Measurements from ENCODE around the gene KIF5C.
"Not testable (repeated sequence)": the region's sequence is repeated elsewhere in the genome, so short reads cannot be mapped to it uniquely, and the experiment has no call there.

KIF5C gene

GRCh38 chr2:148848146-148848545, 26.9 kb upstream of the KIF5C start:
- no peak for TF ChIP-seq CTCF (IDR thresholded peaks at IDR 0.05; ENCODE audit: unreplicated experiment in 3 of 3)
- H3K4me3 Mint-ChIP-seq, result no peak overlapping the region
- no peaks in the 10 kb centered on the region for H3K27me3 Mint-ChIP-seq (ENCODE audit: low read depth)
- no peaks in the 10 kb centered on the region for H3K36me3 Mint-ChIP-seq (ENCODE audit: low read depth)
- H3K27ac Mint-ChIP-seq, result no peak overlapping the region
- no peaks in the 10 kb centered on the region for H3K4me1 Mint-ChIP-seq
- H3K9me3 Mint-ChIP-seq, result peaks cover 24% of the 10 kb centered on the region

- H3K27me3 Mint-ChIP-seq (ENCODE audit: low read depth), result peaks cover 3% of the 10 kb centered on the region
- H3K4me3 Mint-ChIP-seq, result no peak overlapping the region
- peaks cover 4% of the 10 kb centered on the region for H3K9me3 Mint-ChIP-seq
- H3K27ac Mint-ChIP-seq, result no peak overlapping the region
- H3K4me1 Mint-ChIP-seq, result no peaks in the 10 kb centered on the region
- no peak for TF ChIP-seq CTCF (IDR thresholded peaks at IDR 0.05; ENCODE audit: unreplicated experiment in 3 of 3)
- no peaks in the 10 kb centered on the region for H3K36me3 Mint-ChIP-seq (ENCODE audit: low read depth)
Observed at GRCh38 chr2:148853458-148853857, 21.6 kb upstream of the KIF5C start.

GRCh38 chr2:148860037-148860436, 15.0 kb upstream of the KIF5C start:
- H3K27ac Mint-ChIP-seq, result no peak overlapping the region
- H3K36me3 Mint-ChIP-seq (ENCODE audit: low read depth), result no peaks in the 10 kb centered on the region
- no peak overlapping the region for H3K4me3 Mint-ChIP-seq
- H3K4me1 Mint-ChIP-seq, result no peaks in the 10 kb centered on the region
- TF ChIP-seq CTCF (IDR thresholded peaks at IDR 0.05; ENCODE audit: unreplicated experiment in 3 of 3), result no peak
- H3K9me3 Mint-ChIP-seq, result no peaks in the 10 kb centered on the region
- peaks cover 19% of the 10 kb centered on the region for H3K27me3 Mint-ChIP-seq (ENCODE audit: low read depth)

- Mint-ChIP-seq H3K4me3 (no peak overlapping the region), H3K36me3 (ENCODE audit: low read depth) (no peaks in the 10 kb centered on the region)
Observed at GRCh38 chr2:148861367-148861766, 13.7 kb upstream of the KIF5C start.

GRCh38 chr2:148862478-148862877, 12.5 kb upstream of the KIF5C start:
- H3K27ac Mint-ChIP-seq; H3K4me3 Mint-ChIP-seq; H3K4me1 Mint-ChIP-seq; H3K9me3 Mint-ChIP-seq; H3K36me3 Mint-ChIP-seq (ENCODE audit: low read depth): not testable (repeated sequence)
- H3K27me3 Mint-ChIP-seq (ENCODE audit: low read depth), result peaks cover 16% of the 10 kb centered on the region

More at GRCh38 chr2:148861367-148861766, 13.7 kb upstream of the KIF5C start:
- H3K9me3 Mint-ChIP-seq, result no peaks in the 10 kb centered on the region
- no peak overlapping the region for H3K27ac Mint-ChIP-seq
- H3K27me3 Mint-ChIP-seq (ENCODE audit: low read depth), result peaks cover 16% of the 10 kb centered on the region
- H3K4me1 Mint-ChIP-seq, result no peaks in the 10 kb centered on the region
- no peak for TF ChIP-seq CTCF (IDR thresholded peaks at IDR 0.05; ENCODE audit: unreplicated experiment in 3 of 3)

- Mint-ChIP-seq H3K27me3 (ENCODE audit: low read depth) (peaks cover 28% of the 10 kb centered on the region), H3K9me3 (peaks cover 5% of the 10 kb centered on the region), H3K4me1 (no peaks in the 10 kb centered on the region), H3K36me3 (ENCODE audit: low read depth) (no peaks in the 10 kb centered on the region), H3K27ac (no peak overlapping the region), H3K4me3 (no peak overlapping the region)
- no peak for TF ChIP-seq CTCF (IDR thresholded peaks at IDR 0.05; ENCODE audit: unreplicated experiment in 3 of 3)
Observed at GRCh38 chr2:148865512-148865911, 9.5 kb upstream of the KIF5C start.

Measured in nephron (organoid).